ENCODE measurements around the gene RAB26. TPM values are rescaled to one million over a fixed set of nuclear protein-coding genes. Genes with fewer than 3 reads are reported as not detected.

The RAB26 gene
- polyA plus RNA-seq, 1 experiment: 3.6 TPM

- no peak for DNase-seq (ENCODE audit: low read depth, low spot score)
- peaks cover 3% of the 10 kb centered on the region; the same call in 1 of the 2 replicates for H3K9me3 ChIP-seq (ENCODE audit: control insufficient read depth, insufficient read depth, low read length)
- peaks cover 52% of the 10 kb centered on the region for H3K27me3 ChIP-seq (ENCODE audit: control insufficient read depth, insufficient read depth, low read length)
- POLR2A ChIA-PET: interaction anchor here (0.6 to 3.4 kb wide), 2 partner anchors 36 to 39 kb away, joined by 7 to 16 read pairs; partner anchors contain the start of gene TRAF7
- H3K27ac ChIP-seq (ENCODE audit: low read depth, low read length): no peak overlapping the region
- H3K4me3 ChIP-seq (ENCODE audit: low read depth, low read length): no peak overlapping the region
- no peak for TF ChIP-seq CTCF (IDR thresholded peaks at IDR 0.05; ENCODE audit: low read depth, low read length)
- CTCF ChIA-PET: no interaction called here
These were observed 45.9 kb downstream of the RAB26 start for GRCh38 chr16:2194166-2194834.

DNA sequence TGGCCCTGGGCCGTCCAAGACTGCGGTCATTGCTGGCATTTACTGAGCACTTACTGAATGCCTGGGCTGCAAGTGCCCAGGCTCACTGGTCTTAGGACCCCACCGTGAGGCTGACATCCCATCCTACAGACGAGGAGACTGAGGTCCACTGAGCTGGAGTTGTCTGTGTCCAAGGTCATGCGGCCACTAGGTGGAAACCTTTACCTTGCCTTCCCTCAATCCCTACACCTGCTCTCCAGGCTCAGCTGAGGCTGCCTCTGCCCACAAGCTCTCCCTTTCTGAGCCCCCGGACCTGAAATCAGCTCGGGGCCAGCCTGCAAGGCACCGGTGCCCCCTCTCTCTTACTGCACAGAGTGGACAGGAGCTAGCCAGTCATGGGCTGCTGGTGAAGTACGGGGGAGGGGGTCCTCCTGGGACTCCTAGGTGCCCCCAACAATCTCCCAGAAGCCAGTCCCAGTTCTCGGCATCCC is 46.5 kb downstream of the RAB26 start:
- no peak for DNase-seq (ENCODE audit: low read depth, low spot score)
- H3K4me3 ChIP-seq (ENCODE audit: low read depth, low read length): no peak overlapping the region
- H3K9me3 ChIP-seq (ENCODE audit: control insufficient read depth, insufficient read depth, low read length): peaks cover 3% of the 10 kb centered on the region; the same call in 1 of the 2 replicates
- H3K27ac ChIP-seq (ENCODE audit: low read depth, low read length): no peak overlapping the region
- TF ChIP-seq CTCF (IDR thresholded peaks at IDR 0.05; ENCODE audit: low read depth, low read length): peak; percentile 41
- H3K27me3 ChIP-seq (ENCODE audit: control insufficient read depth, insufficient read depth, low read length): peaks cover 58% of the 10 kb centered on the region
- ChIA-PET POLR2A (interaction anchor here (0.6 to 3.4 kb wide), 3 partner anchors 9 to 40 kb away, joined by 3 to 16 read pairs (median 7); partner anchors contain the start of gene TRAF7), CTCF (no interaction called here)

- peaks cover 6% of the 10 kb centered on the region for H3K9me3 ChIP-seq (ENCODE audit: control insufficient read depth, insufficient read depth, low read length)
- peaks cover 64% of the 10 kb centered on the region for H3K27me3 ChIP-seq (ENCODE audit: control insufficient read depth, insufficient read depth, low read length)
These were observed 47.1 kb downstream of the RAB26 start for GRCh38 chr16:2195322-2196161.

DNA sequence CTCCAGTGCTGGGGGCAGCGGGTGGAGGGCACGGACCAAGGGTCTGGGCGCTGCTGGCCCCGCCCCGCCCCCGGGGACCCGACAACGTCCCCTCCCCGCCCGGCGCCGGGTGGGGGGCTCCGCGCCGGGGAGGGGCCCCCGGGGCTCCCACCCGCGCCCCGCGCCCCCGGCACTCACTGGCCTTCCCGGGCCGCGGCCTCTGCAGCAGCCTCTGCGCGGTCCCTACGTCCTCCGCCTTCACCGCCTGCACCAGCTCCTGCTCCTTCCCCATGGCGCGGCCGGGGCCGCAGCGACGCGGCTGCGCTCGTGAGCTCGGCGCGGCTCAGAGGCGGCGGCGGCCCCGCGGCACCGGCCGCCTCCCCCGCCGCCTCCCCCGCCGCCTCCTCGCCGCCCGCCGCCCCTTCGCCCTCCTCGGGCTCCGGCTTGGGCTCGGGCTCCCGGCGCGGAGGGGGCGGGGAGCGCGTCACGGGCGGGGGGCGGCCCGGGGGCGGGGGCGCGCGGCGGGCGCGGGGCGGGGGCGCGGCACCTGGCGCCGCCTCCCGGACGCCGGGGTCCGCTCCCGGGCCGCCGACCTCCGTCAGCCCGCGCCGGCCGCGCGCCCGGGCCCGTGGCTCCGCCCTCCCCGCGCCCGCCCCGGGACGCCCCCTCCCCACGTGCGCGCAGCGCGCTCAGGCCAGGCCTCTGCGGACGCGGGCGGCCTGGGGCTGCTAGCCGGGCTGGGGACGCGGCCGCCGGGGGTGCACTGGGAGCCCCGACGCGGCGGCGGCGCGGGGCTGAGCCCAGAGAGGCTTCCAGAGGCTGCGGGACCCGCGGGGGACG is 47.9 kb downstream of the RAB26 start, which contains the start of gene CASKIN1:
TSS of gene CASKIN1 (minus strand) at position 444 of the 819 bp plus-strand sequence. CDS start at position 271, 173 bp downstream.
- H3K4me3 ChIP-seq (ENCODE audit: low read depth, low read length): peak within 1 kb of the TSS; percentile 44
- no peak within 1 kb of the TSS for H3K27ac ChIP-seq (ENCODE audit: low read depth, low read length)
- no peak for DNase-seq (ENCODE audit: low read depth, low spot score)
- POLR2A ChIA-PET: interaction anchor here (0.5 to 3.4 kb wide), 3 partner anchors 7 to 41 kb away, joined by 3 to 16 read pairs (median 3); partner anchors contain the start of gene TRAF7
- CTCF ChIA-PET: no interaction called here
- peaks cover 64% of the 10 kb centered on the region for H3K27me3 ChIP-seq (ENCODE audit: control insufficient read depth, insufficient read depth, low read length)
- peaks cover 6% of the 10 kb centered on the region for H3K9me3 ChIP-seq (ENCODE audit: control insufficient read depth, insufficient read depth, low read length)
- no peak for TF ChIP-seq CTCF (IDR thresholded peaks at IDR 0.05; ENCODE audit: low read depth, low read length)

More at GRCh38 chr16:2195322-2196161, 47.1 kb downstream of the RAB26 start:
- ChIA-PET POLR2A (interaction anchor here (1.1 to 3.4 kb wide), 2 partner anchors 8 to 41 kb away, joined by 3 to 16 read pairs; partner anchors contain the start of gene TRAF7), CTCF (no interaction called here)
- H3K4me3 ChIP-seq (ENCODE audit: low read depth, low read length): no peak overlapping the region; the same call in 1 of the 2 replicates
- no peak overlapping the region for H3K27ac ChIP-seq (ENCODE audit: low read depth, low read length)
- TF ChIP-seq CTCF (IDR thresholded peaks at IDR 0.05; ENCODE audit: low read depth, low read length): no peak
- no peak for DNase-seq (ENCODE audit: low read depth, low spot score)

All from AG04450 (cell line).